Measurements from ENCODE around the gene RNF44.

- TF ChIP-seq CTCF (IDR thresholded peaks at IDR 0.05) (no peak), POLR2AphosphoS5 (IDR thresholded peaks at IDR 0.05) (no peak), POLR2A (IDR thresholded peaks at IDR 0.05; ENCODE audit: low read depth) (no peak)
These were observed 35.9 kb downstream of the RNF44 start for GRCh38 chr5:176501333-176501732.
